Natural killer cell (primary cell): ENCODE results near the gene ACER3. TPM values are rescaled to one million over a fixed set of nuclear protein-coding genes. Genes with fewer than 3 reads are reported as not detected.
"Not testable (repeated sequence)": the region's sequence is repeated elsewhere in the genome, so short reads cannot be mapped to it uniquely, and the experiment has no call there.

ENCODE experiments used
- ATAC-seq, 3 donors: fragments of 150-1000 bp in 2 of 3; fragments of 200-7000 bp in 1 of 3; cut with Tn5 transposase; 1 replicate in 1 of 3; 2 replicates in 2 of 3; pipeline ENCODE4 v1.10.0; 2021; ENCODE audit warnings: mild to moderate bottlenecking in 2 of 3, moderate library complexity in 2 of 3
- DNase-seq, 2 donors: peaks; one replicate each; pipeline versions ENCODE4 v3.0.0 to v3.0.0-alpha.2; 2013 to 2021; ENCODE audit warnings: mixed read lengths in 1 of 2
- H3K27ac ChIP-seq: one replicate; pipeline ENCODE4 v1.5.1; 2013; ENCODE audit warnings: mild to moderate bottlenecking, low read length
- H3K27me3 ChIP-seq: one replicate; pipeline ENCODE4 v1.6.1; 2013; ENCODE audit warnings: low read length; ENCODE audit not compliant: control insufficient read depth, insufficient read depth
- H3K36me3 ChIP-seq: one replicate; pipeline ENCODE4 v1.6.1; 2013; ENCODE audit warnings: low read length; ENCODE audit not compliant: control insufficient read depth, insufficient read depth
- H3K4me1 ChIP-seq: one replicate; pipeline ENCODE4 v1.6.1; 2013; ENCODE audit warnings: low read length; ENCODE audit not compliant: control insufficient read depth, insufficient read depth
- H3K4me3 ChIP-seq: one replicate; pipeline ENCODE4 v1.5.1; 2013; ENCODE audit warnings: low read length
- H3K9me3 ChIP-seq: one replicate; pipeline ENCODE4 v1.6.1; 2013; ENCODE audit warnings: low read length; ENCODE audit not compliant: control insufficient read depth, insufficient read depth
- H3K27ac Mint-ChIP-seq, 2 donors: one replicate each; pipeline ENCODE4 v1.8.0; 2022; ENCODE audit warnings: mild to moderate bottlenecking in 2 of 2, mixed read lengths in 2 of 2, moderate library complexity in 1 of 2
- H3K27me3 Mint-ChIP-seq, 2 donors: one replicate each; pipeline ENCODE4 v1.8.0; 2022; ENCODE audit warnings: low read depth in 2 of 2, mixed read lengths in 2 of 2
- H3K36me3 Mint-ChIP-seq: one replicate; pipeline ENCODE4 v1.8.0; 2022; ENCODE audit warnings: mixed read lengths
- H3K4me1 Mint-ChIP-seq, 2 donors: one replicate each; pipeline ENCODE4 v1.8.0; 2022; ENCODE audit warnings: mixed read lengths in 2 of 2
- H3K4me3 Mint-ChIP-seq: one replicate; pipeline ENCODE4 v1.8.0; 2022; ENCODE audit warnings: mild to moderate bottlenecking, moderate library complexity, mixed read lengths
- H3K9me3 Mint-ChIP-seq, 2 donors: one replicate each; pipeline ENCODE4 v1.8.0; 2022; ENCODE audit warnings: mixed read lengths in 2 of 2
- CTCF ChIP-seq: fragments of 200-600 bp; IDR thresholded peaks from one replicate; pipeline ENCODE4 v1.8.0; 2022; ENCODE audit warnings: antibody characterized with exemption
- WGBS: methylation state at CpG from one replicate; pipeline ENCODE4 v1.1.7; 2013; ENCODE audit warnings: missing lambda C conversion rate; ENCODE audit not compliant: insufficient coverage; 5-methylcytosine and 5-hydroxymethylcytosine counted together
- intact Hi-C: fragments of 100-400 bp; cut with micrococcal nuclease; formaldehyde crosslinking; loops from one replicate; pipeline ENCODE4 v1.14.2; 2022
- total RNA-seq, 4 donors: library from RNA; stranded (reverse); fragments of 120-200 nt in 1 of 4; gene quantifications; one replicate each; pipeline versions ENCODE4 v1.2.3 to v1.2.4, GENCODE V29; 2013 to 2022

The ACER3 gene
- total RNA-seq, 3 donors from 2014 or later (not counting 1 experiment from before 2014, with no cell fraction given) = 12.1 to 14.8 (median 13.6) TPM

DNA sequence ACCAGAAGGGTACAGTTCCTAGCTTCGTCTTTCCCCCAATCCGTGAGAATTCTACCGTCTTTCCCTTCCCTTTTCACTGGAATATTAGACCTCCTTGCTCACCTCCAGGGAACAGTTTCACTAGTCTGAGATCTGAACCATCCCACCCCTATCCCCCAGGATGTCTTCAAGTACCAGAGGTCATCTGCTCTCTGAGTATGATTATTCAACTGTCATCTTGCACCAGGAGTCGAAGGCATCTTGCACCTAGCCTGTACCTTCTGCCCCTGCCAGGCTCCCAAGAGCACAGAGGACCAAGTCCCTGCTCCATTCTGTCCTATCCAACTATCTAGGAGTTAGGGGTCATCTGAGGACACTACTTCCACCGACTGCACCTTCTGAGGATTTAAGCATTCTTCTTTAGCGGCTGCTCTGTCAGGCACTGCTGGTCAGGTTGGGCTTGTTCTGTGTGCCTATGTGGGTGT, 804 bp downstream of the ACER3 start:
- H3K4me3 Mint-ChIP-seq = peak overlapping the region; percentile 89
- ATAC-seq = no peak
- H3K27ac Mint-ChIP-seq = peak overlapping the region; percentile 27 to 88
- H3K9me3 Mint-ChIP-seq = no peaks in the 10 kb centered on the region
- no peak for TF ChIP-seq CTCF
- Histone ChIP-seq H3K9me3 (no peaks in the 10 kb centered on the region), H3K4me1 (peaks cover 17% of the 10 kb centered on the region), H3K36me3 (no peaks in the 10 kb centered on the region), H3K27ac (no peak overlapping the region), H3K4me3 (peak overlapping the region; percentile 73), H3K27me3 (no peaks in the 10 kb centered on the region)
- peak in 1 of 2 donors; percentile 23 for DNase-seq
- no peaks in the 10 kb centered on the region for H3K27me3 Mint-ChIP-seq
- no peaks in the 10 kb centered on the region for H3K36me3 Mint-ChIP-seq
- 57% methylated on average over 6 of the region's 6 CpGs for WGBS
- peaks cover 19 to 30% of the 10 kb centered on the region in 2 donors for H3K4me1 Mint-ChIP-seq
- intact Hi-C loops = no loop called here

DNA sequence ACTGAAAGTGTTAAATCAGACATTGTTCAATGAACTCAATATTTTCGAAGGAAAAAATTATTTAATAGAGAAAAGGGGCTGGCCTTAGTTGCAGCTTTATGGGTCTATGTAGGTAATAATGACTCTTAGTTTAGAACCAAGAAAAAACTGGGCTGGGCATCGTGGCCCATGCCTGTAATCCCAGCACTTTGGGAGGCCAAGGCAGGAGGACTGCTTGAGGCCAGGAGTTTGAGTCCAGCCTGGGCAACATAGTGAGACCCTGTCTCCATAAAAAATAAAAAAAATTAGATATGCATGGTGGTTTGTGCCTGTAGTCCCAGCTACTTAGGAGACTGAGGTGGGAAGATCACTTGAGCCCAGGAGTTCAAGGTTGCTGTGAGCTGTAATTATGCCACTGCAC, 2.1 kb downstream of the ACER3 start:
- 97% methylated on average over 2 of the region's 2 CpGs for WGBS
- DNase-seq, H3K9me3 Mint-ChIP-seq, intact Hi-C loops, H3K27me3 Mint-ChIP-seq, ATAC-seq, H3K27me3 ChIP-seq, H3K36me3 Mint-ChIP-seq, H3K4me3 Mint-ChIP-seq, H3K36me3 ChIP-seq, H3K27ac ChIP-seq, H3K4me3 ChIP-seq, H3K27ac Mint-ChIP-seq, H3K9me3 ChIP-seq: not testable (repeated sequence)
- H3K4me1 ChIP-seq = peaks cover 17% of the 10 kb centered on the region
- H3K4me1 Mint-ChIP-seq = peaks cover 19 to 30% of the 10 kb centered on the region in 2 donors

DNA sequence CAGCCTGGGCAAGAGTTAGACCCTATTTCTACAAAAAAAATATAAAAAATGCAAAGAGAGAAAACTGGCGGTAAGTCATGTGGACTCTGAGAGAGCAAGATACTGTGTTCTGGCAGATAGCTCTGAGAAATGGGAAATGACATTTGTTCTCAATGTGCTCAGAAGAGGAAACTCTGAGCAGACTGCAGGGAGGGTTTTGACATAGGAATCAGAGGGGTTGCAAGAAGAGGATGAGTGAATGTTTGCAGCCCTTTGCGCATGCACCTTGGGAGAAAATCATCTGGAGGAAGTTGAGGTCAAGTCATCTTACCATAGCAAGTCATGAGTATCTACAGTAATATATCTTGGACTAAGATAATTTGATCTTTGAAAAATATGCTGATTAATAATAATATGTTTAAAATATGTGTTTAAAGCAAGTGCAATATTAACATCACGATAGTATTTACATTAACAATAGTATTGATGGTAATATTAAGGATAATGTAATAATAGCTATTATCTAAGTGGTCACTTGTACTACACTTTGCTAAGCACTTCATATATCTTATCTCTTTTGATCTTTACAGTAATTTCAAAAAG, 2.6 kb downstream of the ACER3 start:
- H3K4me3 Mint-ChIP-seq = no peak overlapping the region
- ATAC-seq (no peak), DNase-seq (peak in 1 of 2 donors; percentile 9)
- H3K27ac ChIP-seq = no peak overlapping the region
- TF ChIP-seq CTCF = no peak
- no peaks in the 10 kb centered on the region for H3K27me3 ChIP-seq
- H3K27me3 Mint-ChIP-seq = no peaks in the 10 kb centered on the region
- H3K36me3 Mint-ChIP-seq = no peaks in the 10 kb centered on the region
- peaks cover 17% of the 10 kb centered on the region for H3K4me1 ChIP-seq
- H3K4me1 Mint-ChIP-seq = peaks cover 19 to 34% of the 10 kb centered on the region in 2 donors
- no peaks in the 10 kb centered on the region for H3K9me3 Mint-ChIP-seq
- H3K36me3 ChIP-seq = no peaks in the 10 kb centered on the region
- H3K9me3 ChIP-seq = no peaks in the 10 kb centered on the region
- 79% methylated on average over 1 of the region's 3 CpGs for WGBS
- intact Hi-C loops = no loop called here
- no peak overlapping the region for H3K27ac Mint-ChIP-seq
- no peak overlapping the region for H3K4me3 ChIP-seq

- no peak for ATAC-seq
- WGBS = 96% methylated on average over 6 of the region's 6 CpGs
These were observed 12.5 kb downstream of the ACER3 start for GRCh38 chr11:76872959-76873827.

More at GRCh38 chr11:76872959-76873827, 12.5 kb downstream of the ACER3 start:
- no peak overlapping the region for H3K4me3 ChIP-seq
- TF ChIP-seq CTCF = no peak
- H3K9me3 ChIP-seq = no peaks in the 10 kb centered on the region
- H3K27ac ChIP-seq = no peak overlapping the region
- no peak overlapping the region for H3K4me3 Mint-ChIP-seq
- no peaks in the 10 kb centered on the region for H3K36me3 Mint-ChIP-seq
- peaks cover 0 to 2% of the 10 kb centered on the region in 2 donors for H3K4me1 Mint-ChIP-seq
- no peaks in the 10 kb centered on the region for H3K4me1 ChIP-seq
- no peaks in the 10 kb centered on the region for H3K27me3 ChIP-seq
- no peak overlapping the region for H3K27ac Mint-ChIP-seq
- intact Hi-C loops = no loop called here
- DNase-seq = no peak
- H3K27me3 Mint-ChIP-seq = no peaks in the 10 kb centered on the region
- H3K36me3 ChIP-seq = no peaks in the 10 kb centered on the region
- no peaks in the 10 kb centered on the region for H3K9me3 Mint-ChIP-seq
